WTC11 (cell line): ENCODE results near the gene SH3PXD2A. TPM values are rescaled to one million over a fixed set of nuclear protein-coding genes. Genes with fewer than 3 reads are reported as not detected.

Experiments
- ATAC-seq: fragments of 200-7000 bp; cut with Tn5 transposase; 2 replicates; pipeline ENCODE4 v1.10.0; 2021; ENCODE audit warnings: mild to moderate bottlenecking, moderate library complexity
- CTCF ChIA-PET: fragments of 300-600 bp; sonication (Branson Sonifier 250); formaldehyde crosslinking; loops from one replicate; lab custom pipeline; 2021; ENCODE audit warnings: antibody characterized with exemption; lab: Charles Lee
- POLR2A ChIA-PET: fragments of 350-600 bp; sonication (Branson Sonifier 250); formaldehyde crosslinking; loops from one replicate; lab custom pipeline; 2021; ENCODE audit warnings: antibody characterized with exemption; lab: Charles Lee
- DNase-seq: peaks from one replicate; pipeline ENCODE4 v3.0.0; 2021; ENCODE audit warnings: low spot score
- H3K27ac Mint-ChIP-seq: 2 replicates; pipeline ENCODE4 v1.8.0; 2021; ENCODE audit warnings: mixed read lengths
- H3K27me3 Mint-ChIP-seq: 2 replicates; pipeline ENCODE4 v1.8.0; 2021; ENCODE audit warnings: low read depth, mild to moderate bottlenecking, moderate library complexity, mixed read lengths
- H3K36me3 Mint-ChIP-seq: 2 replicates; pipeline ENCODE4 v1.8.0; 2021; ENCODE audit warnings: mixed read lengths
- H3K4me1 Mint-ChIP-seq: 2 replicates; pipeline ENCODE4 v1.8.0; 2022; ENCODE audit warnings: mixed read lengths
- H3K4me3 Mint-ChIP-seq: 2 replicates; pipeline ENCODE4 v1.8.0; 2021; ENCODE audit warnings: mild to moderate bottlenecking, moderate library complexity, mixed read lengths
- H3K9me3 Mint-ChIP-seq: 2 replicates; pipeline ENCODE4 v1.8.0; 2021; ENCODE audit warnings: mixed read lengths
- EMX1 ChIP-seq: fragments of 250-450 bp; sonication (Bioruptor Pico); IDR thresholded peaks from 2 replicates; pipeline ENCODE4 v1.8.0; 2021; ENCODE audit warnings: mild to moderate bottlenecking
- ESRRA ChIP-seq: sonication (generic); formaldehyde crosslinking; IDR thresholded peaks from 2 replicates; pipeline ENCODE4 v1.8.1; 2022; ENCODE audit warnings: mild to moderate bottlenecking, missing genetic modification reagents, borderline replicate concordance
- HMGA2 ChIP-seq: fragments of 250-450 bp; sonication (Bioruptor Pico); IDR thresholded peaks from 2 replicates; pipeline ENCODE4 v1.4.0; 2021; ENCODE audit warnings: mild to moderate bottlenecking, moderate library complexity
- NFE2L1 ChIP-seq: sonication (generic); formaldehyde crosslinking; IDR thresholded peaks from 2 replicates; pipeline ENCODE4 v1.8.1; 2023; ENCODE audit warnings: missing genetic modification reagents
- RELA ChIP-seq: sonication (generic); formaldehyde crosslinking; IDR thresholded peaks from 2 replicates; pipeline ENCODE4 v1.8.1; 2022; ENCODE audit warnings: missing genetic modification reagents, mild to moderate bottlenecking, borderline replicate concordance
- RORB ChIP-seq: fragments of 250-450 bp; sonication (Bioruptor Pico); IDR thresholded peaks from 2 replicates; pipeline ENCODE4 v1.9.0; 2021; ENCODE audit warnings: mild to moderate bottlenecking
- SMAD4 ChIP-seq: sonication (generic); formaldehyde crosslinking; IDR thresholded peaks from 2 replicates; pipeline ENCODE4 v1.8.0; 2022; ENCODE audit warnings: mild to moderate bottlenecking, missing genetic modification reagents
- ZNF219 ChIP-seq: sonication (generic); formaldehyde crosslinking; IDR thresholded peaks from 2 replicates; pipeline ENCODE4 v1.8.0; 2023; ENCODE audit warnings: missing genetic modification reagents, mild to moderate bottlenecking, borderline replicate concordance
- ZNF232 ChIP-seq: sonication (generic); formaldehyde crosslinking; IDR thresholded peaks from 2 replicates; pipeline ENCODE4 v1.8.0; 2022; ENCODE audit warnings: mild to moderate bottlenecking, missing genetic modification reagents
- ZNF317 ChIP-seq: sonication (generic); formaldehyde crosslinking; IDR thresholded peaks from 2 replicates; pipeline ENCODE4 v1.8.1; 2023; ENCODE audit warnings: low read depth, mild to moderate bottlenecking, moderate library complexity, missing genetic modification reagents, borderline replicate concordance
- ZNF416 ChIP-seq: fragments of 250-450 bp; sonication (Bioruptor Pico); IDR thresholded peaks from 2 replicates; pipeline ENCODE4 v1.9.0; 2021; ENCODE audit warnings: mild to moderate bottlenecking, inconsistent platforms
- total RNA-seq: library from RNA; stranded (reverse); gene quantifications from 3 replicates; pipeline ENCODE4 v1.2.3, GENCODE V29; 2021
- TF ChIP-seq, protein P1 (sequence below): sonication (generic); formaldehyde crosslinking; IDR thresholded peaks from 2 replicates; pipeline ENCODE4 v1.8.0; 2022; ENCODE audit warnings: mild to moderate bottlenecking, missing genetic modification reagents
- TF ChIP-seq, protein P2 (sequence below): sonication (generic); formaldehyde crosslinking; IDR thresholded peaks from 2 replicates; pipeline ENCODE4 v1.8.1; 2023; ENCODE audit warnings: mild to moderate bottlenecking, missing genetic modification reagents, borderline replicate concordance
- TF ChIP-seq, protein P3 (sequence below): sonication (generic); formaldehyde crosslinking; IDR thresholded peaks from 2 replicates; pipeline ENCODE4 v1.8.1; 2022; ENCODE audit warnings: low read depth, mild to moderate bottlenecking, moderate library complexity, missing genetic modification reagents, borderline replicate concordance
- TF ChIP-seq, protein P4 (sequence below): fragments of 200-600 bp; IDR thresholded peaks from 2 replicates; pipeline ENCODE4 v1.8.0; 2022; ENCODE audit warnings: antibody characterized with exemption
- TF ChIP-seq, protein P5 (sequence below): sonication (generic); formaldehyde crosslinking; IDR thresholded peaks from 2 replicates; pipeline ENCODE4 v1.8.0; 2023; ENCODE audit warnings: missing genetic modification reagents
- TF ChIP-seq, protein P6 (sequence below): fragments of 250-450 bp; sonication (Bioruptor Pico); IDR thresholded peaks from 2 replicates; pipeline ENCODE4 v1.9.0; 2021; ENCODE audit warnings: moderate library complexity, mild to moderate bottlenecking, inconsistent platforms, borderline replicate concordance

The SH3PXD2A gene
- total RNA-seq, 1 experiment from 2014 or later = 15.7 TPM

DNA sequence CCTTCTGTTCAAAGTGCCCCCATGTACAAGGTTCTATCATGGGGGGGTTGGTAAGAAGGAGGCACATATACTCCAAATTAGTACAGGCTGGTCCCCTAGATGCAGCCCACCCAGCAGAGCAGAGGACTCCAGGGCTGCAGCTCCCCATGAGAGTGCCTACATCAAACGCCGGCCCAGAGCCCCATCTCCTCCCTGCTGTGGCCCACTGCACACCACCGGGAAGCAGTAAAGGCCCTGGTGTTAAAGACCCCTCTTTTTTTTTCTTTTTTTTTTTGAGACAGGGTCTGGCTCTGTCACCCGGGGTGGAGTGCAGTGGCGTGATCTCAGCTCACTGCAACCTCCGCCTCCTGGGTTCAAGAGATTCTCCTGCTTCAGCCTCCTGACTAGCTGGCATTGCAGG, 47.4 kb downstream of the SH3PXD2A start (continued):
- TF ChIP-seq RELA (CRISPR knock-in tag) (no peak), RORB (CRISPR knock-in tag) (no peak), ZNF219 (no peak)
- TF ChIP-seq, protein P1, sequence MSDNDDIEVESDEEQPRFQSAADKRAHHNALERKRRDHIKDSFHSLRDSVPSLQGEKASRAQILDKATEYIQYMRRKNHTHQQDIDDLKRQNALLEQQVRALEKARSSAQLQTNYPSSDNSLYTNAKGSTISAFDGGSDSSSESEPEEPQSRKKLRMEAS (CRISPR knock-in tag) = no peak
- TF ChIP-seq, protein P2, sequence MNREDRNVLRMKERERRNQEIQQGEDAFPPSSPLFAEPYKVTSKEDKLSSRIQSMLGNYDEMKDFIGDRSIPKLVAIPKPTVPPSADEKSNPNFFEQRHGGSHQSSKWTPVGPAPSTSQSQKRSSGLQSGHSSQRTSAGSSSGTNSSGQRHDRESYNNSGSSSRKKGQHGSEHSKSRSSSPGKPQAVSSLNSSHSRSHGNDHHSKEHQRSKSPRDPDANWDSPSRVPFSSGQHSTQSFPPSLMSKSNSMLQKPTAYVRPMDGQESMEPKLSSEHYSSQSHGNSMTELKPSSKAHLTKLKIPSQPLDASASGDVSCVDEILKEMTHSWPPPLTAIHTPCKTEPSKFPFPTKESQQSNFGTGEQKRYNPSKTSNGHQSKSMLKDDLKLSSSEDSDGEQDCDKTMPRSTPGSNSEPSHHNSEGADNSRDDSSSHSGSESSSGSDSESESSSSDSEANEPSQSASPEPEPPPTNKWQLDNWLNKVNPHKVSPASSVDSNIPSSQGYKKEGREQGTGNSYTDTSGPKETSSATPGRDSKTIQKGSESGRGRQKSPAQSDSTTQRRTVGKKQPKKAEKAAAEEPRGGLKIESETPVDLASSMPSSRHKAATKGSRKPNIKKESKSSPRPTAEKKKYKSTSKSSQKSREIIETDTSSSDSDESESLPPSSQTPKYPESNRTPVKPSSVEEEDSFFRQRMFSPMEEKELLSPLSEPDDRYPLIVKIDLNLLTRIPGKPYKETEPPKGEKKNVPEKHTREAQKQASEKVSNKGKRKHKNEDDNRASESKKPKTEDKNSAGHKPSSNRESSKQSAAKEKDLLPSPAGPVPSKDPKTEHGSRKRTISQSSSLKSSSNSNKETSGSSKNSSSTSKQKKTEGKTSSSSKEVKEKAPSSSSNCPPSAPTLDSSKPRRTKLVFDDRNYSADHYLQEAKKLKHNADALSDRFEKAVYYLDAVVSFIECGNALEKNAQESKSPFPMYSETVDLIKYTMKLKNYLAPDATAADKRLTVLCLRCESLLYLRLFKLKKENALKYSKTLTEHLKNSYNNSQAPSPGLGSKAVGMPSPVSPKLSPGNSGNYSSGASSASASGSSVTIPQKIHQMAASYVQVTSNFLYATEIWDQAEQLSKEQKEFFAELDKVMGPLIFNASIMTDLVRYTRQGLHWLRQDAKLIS (CRISPR knock-in tag) = no peak

DNA sequence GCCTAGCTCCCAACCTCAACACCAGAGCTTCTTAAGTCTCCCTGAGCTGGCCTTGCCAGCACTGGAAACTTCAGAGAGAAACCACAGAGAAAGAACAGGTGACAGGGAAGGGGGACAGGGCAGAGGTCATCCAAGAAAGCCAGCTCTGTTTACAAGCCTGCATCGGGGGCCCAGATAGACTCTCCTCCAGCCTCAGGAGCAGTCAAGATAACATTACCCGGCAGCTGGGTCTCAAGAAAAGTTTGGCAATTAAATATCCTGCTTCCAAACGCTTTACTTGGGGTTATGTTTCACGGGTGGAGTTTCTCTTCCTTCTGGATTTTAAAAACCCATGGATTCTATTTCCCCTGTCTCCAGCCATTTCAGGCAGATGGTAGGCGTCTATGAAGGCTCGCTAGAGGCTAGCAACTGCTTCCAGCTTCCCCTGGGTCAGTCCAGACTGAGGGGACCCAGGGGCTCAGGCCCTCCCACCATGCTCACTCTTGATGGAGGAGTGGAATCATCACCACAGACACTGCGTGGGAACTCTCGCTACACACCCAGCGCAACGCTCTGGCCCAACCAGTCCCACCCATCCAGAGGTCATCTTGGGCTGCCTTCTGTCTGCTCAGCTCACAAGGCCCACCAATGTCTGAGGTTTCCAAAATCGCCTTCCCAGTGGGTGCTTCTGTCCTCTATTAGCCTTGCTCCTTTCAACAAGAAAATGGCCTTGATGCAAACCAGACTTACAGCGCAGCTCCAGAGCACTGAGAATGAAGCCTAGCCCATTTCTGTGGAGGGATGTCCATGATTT, 48.8 kb downstream of the SH3PXD2A start:
- CTCF ChIA-PET = interaction anchor here (1.3 kb wide), 1 partner anchor 34 kb away, joined by 3 read pairs; no protein-coding TSS in a partner anchor
- Mint-ChIP-seq H3K4me3 (no peak overlapping the region), H3K27ac (no peak overlapping the region), H3K9me3 (no peaks in the 10 kb centered on the region), H3K27me3 (no peaks in the 10 kb centered on the region), H3K36me3 (no peaks in the 10 kb centered on the region), H3K4me1 (peaks cover 28% of the 10 kb centered on the region)
- no peak for ATAC-seq
- DNase-seq = no peak
- TF ChIP-seq ZNF317 (CRISPR knock-in tag) (no peak), EMX1 (CRISPR knock-in tag) (no peak)
- POLR2A ChIA-PET = interaction anchor here (0.5 kb wide), 1 partner anchor 1067 kb away, joined by 4 read pairs; no protein-coding TSS in a partner anchor

DNA sequence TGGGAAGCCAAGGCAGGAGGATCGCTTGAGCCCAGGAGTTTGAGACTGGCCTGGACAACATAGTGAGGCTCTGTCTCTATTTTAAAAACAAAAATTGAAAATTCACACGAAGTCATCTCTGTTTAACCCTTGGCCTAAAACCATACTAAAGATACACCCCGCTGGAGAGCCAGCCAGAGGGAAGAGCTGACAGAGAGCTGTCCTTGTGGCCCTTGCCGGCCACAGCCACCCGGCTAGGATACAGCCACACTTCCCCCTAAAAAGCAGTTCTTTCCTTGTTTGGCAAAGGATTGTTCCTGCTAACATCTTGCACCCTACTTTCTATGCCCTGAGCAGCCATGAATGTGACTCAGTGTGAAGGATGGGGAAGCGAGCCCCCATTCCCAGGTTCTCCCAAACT, 49.6 kb downstream of the SH3PXD2A start:
- H3K27me3 Mint-ChIP-seq = no peaks in the 10 kb centered on the region
- no peak overlapping the region for H3K27ac Mint-ChIP-seq
- H3K36me3 Mint-ChIP-seq = no peaks in the 10 kb centered on the region
- ATAC-seq (no peak), DNase-seq (no peak)
- TF ChIP-seq EMX1 (CRISPR knock-in tag) (no peak), ZNF232 (no peak)
- TF ChIP-seq, protein P3, sequence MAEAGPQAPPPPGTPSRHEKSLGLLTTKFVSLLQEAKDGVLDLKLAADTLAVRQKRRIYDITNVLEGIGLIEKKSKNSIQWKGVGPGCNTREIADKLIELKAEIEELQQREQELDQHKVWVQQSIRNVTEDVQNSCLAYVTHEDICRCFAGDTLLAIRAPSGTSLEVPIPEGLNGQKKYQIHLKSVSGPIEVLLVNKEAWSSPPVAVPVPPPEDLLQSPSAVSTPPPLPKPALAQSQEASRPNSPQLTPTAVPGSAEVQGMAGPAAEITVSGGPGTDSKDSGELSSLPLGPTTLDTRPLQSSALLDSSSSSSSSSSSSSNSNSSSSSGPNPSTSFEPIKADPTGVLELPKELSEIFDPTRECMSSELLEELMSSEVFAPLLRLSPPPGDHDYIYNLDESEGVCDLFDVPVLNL (CRISPR knock-in tag) = no peak
- TF ChIP-seq, protein P4, sequence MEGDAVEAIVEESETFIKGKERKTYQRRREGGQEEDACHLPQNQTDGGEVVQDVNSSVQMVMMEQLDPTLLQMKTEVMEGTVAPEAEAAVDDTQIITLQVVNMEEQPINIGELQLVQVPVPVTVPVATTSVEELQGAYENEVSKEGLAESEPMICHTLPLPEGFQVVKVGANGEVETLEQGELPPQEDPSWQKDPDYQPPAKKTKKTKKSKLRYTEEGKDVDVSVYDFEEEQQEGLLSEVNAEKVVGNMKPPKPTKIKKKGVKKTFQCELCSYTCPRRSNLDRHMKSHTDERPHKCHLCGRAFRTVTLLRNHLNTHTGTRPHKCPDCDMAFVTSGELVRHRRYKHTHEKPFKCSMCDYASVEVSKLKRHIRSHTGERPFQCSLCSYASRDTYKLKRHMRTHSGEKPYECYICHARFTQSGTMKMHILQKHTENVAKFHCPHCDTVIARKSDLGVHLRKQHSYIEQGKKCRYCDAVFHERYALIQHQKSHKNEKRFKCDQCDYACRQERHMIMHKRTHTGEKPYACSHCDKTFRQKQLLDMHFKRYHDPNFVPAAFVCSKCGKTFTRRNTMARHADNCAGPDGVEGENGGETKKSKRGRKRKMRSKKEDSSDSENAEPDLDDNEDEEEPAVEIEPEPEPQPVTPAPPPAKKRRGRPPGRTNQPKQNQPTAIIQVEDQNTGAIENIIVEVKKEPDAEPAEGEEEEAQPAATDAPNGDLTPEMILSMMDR = no peak
- ChIA-PET CTCF (no interaction called here), POLR2A (no interaction called here)
- H3K4me3 Mint-ChIP-seq = no peak overlapping the region
- H3K4me1 Mint-ChIP-seq = peaks cover 31% of the 10 kb centered on the region
- H3K9me3 Mint-ChIP-seq = no peaks in the 10 kb centered on the region

DNA sequence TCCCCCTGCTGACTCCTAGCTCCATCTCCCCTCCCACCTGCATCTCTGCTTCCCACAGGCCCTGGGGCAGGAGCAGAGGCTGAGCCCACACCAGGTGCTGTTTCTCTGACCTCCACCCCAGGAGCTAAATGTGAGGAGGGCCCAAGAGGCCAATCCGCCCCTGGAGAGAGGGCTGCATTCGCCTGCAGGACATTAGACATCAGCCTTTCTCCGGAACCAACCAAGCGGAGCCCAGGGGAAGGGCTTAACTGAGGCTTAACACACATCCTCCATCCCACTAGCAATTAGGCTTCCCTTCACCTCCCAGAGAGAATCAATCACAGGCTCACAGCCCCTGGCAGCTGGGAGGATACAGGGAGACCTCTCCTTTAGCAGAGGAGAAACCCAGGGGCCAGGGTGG, 50.5 kb downstream of the SH3PXD2A start:
- Mint-ChIP-seq H3K4me3 (no peak overlapping the region), H3K27ac (peak overlapping the region; percentile 22; the same call in 1 of the 2 replicates), H3K27me3 (no peaks in the 10 kb centered on the region), H3K4me1 (peaks cover 32% of the 10 kb centered on the region), H3K9me3 (no peaks in the 10 kb centered on the region), H3K36me3 (peaks cover 5% of the 10 kb centered on the region; the same call in 1 of the 2 replicates)
- ATAC-seq (peak; percentile 66), DNase-seq (no peak)
- ChIA-PET CTCF (interaction anchor here (0.6 to 1.0 kb wide), 3 partner anchors 41 to 85 kb away, joined by 3 to 4 read pairs (median 3); partner anchors contain the start of gene SH3PXD2A), POLR2A (no interaction called here)
- TF ChIP-seq NFE2L1 (no peak), ZNF416 (CRISPR knock-in tag) (no peak), EMX1 (CRISPR knock-in tag) (no peak), HMGA2 (no peak), ESRRA (CRISPR knock-in tag) (no peak), SMAD4 (no peak)
- TF ChIP-seq, protein P5, sequence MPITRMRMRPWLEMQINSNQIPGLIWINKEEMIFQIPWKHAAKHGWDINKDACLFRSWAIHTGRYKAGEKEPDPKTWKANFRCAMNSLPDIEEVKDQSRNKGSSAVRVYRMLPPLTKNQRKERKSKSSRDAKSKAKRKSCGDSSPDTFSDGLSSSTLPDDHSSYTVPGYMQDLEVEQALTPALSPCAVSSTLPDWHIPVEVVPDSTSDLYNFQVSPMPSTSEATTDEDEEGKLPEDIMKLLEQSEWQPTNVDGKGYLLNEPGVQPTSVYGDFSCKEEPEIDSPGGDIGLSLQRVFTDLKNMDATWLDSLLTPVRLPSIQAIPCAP (CRISPR knock-in tag) = no peak
- TF ChIP-seq, protein P6, sequence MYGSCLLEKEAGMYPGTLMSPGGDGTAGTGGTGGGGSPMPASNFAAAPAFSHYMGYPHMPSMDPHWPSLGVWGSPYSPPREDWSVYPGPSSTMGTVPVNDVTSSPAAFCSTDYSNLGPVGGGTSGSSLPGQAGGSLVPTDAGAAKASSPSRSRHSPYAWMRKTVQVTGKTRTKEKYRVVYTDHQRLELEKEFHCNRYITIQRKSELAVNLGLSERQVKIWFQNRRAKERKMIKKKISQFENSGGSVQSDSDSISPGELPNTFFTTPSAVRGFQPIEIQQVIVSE (CRISPR knock-in tag) = no peak
- TF ChIP-seq, protein P1 (CRISPR knock-in tag) = no peak
